Measurements from ENCODE around the gene NHLH2. TPM values are rescaled to one million over a fixed set of nuclear protein-coding genes. Genes with fewer than 3 reads are reported as not detected.

Gene NHLH2
- total and polyA plus RNA-seq, 7 donors: 0.28 TPM; not detected in 6

DNA sequence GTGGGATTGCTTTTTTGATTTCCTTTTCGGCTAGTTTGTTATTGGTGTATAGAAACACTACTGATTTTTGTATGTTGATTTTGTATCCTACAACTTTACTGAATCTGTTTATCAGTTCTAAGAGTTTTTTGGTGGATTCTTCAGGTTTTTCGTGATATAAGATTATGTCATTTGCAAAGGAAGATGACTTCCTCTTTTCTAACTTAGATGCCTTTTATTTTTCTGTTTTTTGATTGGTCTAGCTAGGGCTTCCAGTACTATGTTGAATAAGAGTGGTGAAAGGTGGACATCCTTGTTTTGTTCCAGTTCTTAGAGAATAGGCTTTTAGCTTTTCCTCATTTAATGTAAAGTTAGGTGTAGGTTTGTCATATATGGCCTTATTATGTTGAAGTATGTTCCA lies 13.1 kb upstream of the NHLH2 start:
- 42 to 61% methylated on average over 2 of the region's 2 CpGs for WGBS, 2 donors
- H3K27me3 ChIP-seq: no peaks in the 10 kb centered on the region
- no peaks in the 10 kb centered on the region for H3K9me3 ChIP-seq
- no peaks in the 10 kb centered on the region for H3K4me1 ChIP-seq
- H3K36me3 ChIP-seq: no peaks in the 10 kb centered on the region
- intact Hi-C loops (cut with DNase I): no loop called here
- DNase-seq: no peak
- TF ChIP-seq EP300 (IDR thresholded peaks at IDR 0.05): no peak
- TF ChIP-seq POLR2A (IDR thresholded peaks at IDR 0.05): no peak
- TF ChIP-seq, protein P1, sequence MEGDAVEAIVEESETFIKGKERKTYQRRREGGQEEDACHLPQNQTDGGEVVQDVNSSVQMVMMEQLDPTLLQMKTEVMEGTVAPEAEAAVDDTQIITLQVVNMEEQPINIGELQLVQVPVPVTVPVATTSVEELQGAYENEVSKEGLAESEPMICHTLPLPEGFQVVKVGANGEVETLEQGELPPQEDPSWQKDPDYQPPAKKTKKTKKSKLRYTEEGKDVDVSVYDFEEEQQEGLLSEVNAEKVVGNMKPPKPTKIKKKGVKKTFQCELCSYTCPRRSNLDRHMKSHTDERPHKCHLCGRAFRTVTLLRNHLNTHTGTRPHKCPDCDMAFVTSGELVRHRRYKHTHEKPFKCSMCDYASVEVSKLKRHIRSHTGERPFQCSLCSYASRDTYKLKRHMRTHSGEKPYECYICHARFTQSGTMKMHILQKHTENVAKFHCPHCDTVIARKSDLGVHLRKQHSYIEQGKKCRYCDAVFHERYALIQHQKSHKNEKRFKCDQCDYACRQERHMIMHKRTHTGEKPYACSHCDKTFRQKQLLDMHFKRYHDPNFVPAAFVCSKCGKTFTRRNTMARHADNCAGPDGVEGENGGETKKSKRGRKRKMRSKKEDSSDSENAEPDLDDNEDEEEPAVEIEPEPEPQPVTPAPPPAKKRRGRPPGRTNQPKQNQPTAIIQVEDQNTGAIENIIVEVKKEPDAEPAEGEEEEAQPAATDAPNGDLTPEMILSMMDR (IDR thresholded peaks at IDR 0.05): no peak
- H3K27ac ChIP-seq: no peak overlapping the region
- H3K4me3 ChIP-seq: no peak overlapping the region

DNA sequence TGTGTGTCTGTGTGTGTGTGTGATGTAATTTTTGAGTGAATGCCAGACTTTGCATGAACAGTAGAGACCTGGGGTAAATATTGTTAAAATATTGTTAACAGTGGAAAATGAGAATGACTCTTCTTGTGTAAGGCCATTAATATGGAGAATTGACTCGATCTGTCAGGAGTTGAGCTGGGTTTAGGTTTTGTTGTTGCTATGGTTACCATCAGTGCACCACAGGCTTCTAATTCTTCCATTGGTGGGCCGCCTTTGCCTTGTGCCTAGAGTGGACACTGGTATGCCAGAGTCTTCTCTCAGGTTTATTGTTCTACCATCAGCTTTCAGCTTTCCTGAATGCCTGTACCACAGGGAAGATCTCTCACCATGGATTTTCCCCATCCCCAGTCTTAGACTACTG lies 10.0 kb upstream of the NHLH2 start:
- H3K4me1 ChIP-seq: no peaks in the 10 kb centered on the region
- peaks cover 0 to 12% (median 0%) of the 10 kb centered on the region in 3 donors for H3K27me3 ChIP-seq
- H3K4me3 ChIP-seq: no peak overlapping the region
- 88% methylated on average over 2 of the region's 2 CpGs for WGBS, 2 donors
- intact Hi-C loops (cut with DNase I): no loop called here
- no peak for DNase-seq
- no peak overlapping the region for H3K27ac ChIP-seq
- no peaks in the 10 kb centered on the region for H3K36me3 ChIP-seq
- no peaks in the 10 kb centered on the region for H3K9me3 ChIP-seq
- no peak for TF ChIP-seq EP300 (IDR thresholded peaks at IDR 0.05)
- TF ChIP-seq POLR2AphosphoS5 (IDR thresholded peaks at IDR 0.05): no peak

DNA sequence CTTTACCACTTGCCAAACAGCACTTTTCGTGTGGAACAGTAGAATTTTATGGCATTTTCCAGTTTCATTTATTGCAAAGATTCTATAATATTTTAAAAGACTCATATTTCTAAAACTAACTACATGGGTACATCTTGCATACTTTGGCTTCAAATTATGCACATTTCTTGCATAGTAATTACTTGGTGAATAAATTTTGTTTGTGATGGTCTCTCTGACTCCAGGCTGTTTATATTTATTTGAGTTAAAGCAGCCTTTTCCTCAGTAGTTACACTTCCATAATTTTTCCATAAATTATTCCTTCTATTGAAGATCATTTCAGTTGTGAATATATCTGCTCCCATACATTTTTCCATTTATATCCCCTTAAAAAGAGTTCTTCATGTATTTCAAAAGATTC lies 6.9 kb upstream of the NHLH2 start:
- Histone ChIP-seq H3K27me3 (peaks cover 0 to 28% (median 0%) of the 10 kb centered on the region in 3 donors), H3K9me3 (no peaks in the 10 kb centered on the region), H3K4me1 (no peaks in the 10 kb centered on the region), H3K27ac (no peak overlapping the region), H3K4me3 (no peak overlapping the region), H3K36me3 (no peaks in the 10 kb centered on the region)
- 10 to 54% methylated on average over 1 of the region's 1 CpG for WGBS, 2 donors
- no peak for DNase-seq
- TF ChIP-seq POLR2A (IDR thresholded peaks at IDR 0.05): no peak
- TF ChIP-seq EP300 (IDR thresholded peaks at IDR 0.05): no peak
- TF ChIP-seq POLR2AphosphoS5 (IDR thresholded peaks at IDR 0.05): no peak
- TF ChIP-seq, protein P1 (IDR thresholded peaks at IDR 0.05): no peak
- intact Hi-C loops (cut with DNase I): no loop called here

DNA sequence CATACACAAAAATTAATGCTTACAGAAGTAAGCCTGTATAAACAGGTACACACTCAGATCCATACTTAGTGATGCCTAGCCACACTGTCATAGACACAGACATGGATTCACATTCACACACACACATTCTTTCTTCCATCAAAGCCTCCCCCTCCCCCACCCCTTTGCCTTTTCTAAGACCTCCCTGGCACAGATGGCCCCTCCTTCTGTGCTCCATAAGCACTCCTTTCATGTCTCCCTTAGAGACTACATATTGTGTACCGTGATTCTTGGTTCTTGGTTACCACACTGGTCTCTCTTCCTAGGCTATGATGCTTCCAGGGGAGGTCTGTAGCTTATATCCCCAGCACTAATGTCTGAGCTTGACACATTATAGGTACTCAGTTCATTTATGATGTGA lies 2.0 kb upstream of the NHLH2 start:
- Histone ChIP-seq H3K36me3 (no peaks in the 10 kb centered on the region), H3K4me3 (no peak overlapping the region), H3K27me3 (peaks cover 30 to 77% (median 36%) of the 10 kb centered on the region in 3 donors), H3K27ac (no peak overlapping the region), H3K4me1 (peaks cover 0 to 20% (median 18%) of the 10 kb centered on the region in 4 donors), H3K9me3 (no peaks in the 10 kb centered on the region)
- 64 to 78% methylated on average over 1 of the region's 1 CpG for WGBS, 2 donors
- intact Hi-C loops (cut with DNase I): no loop called here
- TF ChIP-seq EP300 (IDR thresholded peaks at IDR 0.05) (no peak), POLR2A (IDR thresholded peaks at IDR 0.05) (no peak), POLR2AphosphoS5 (IDR thresholded peaks at IDR 0.05) (no peak)
- TF ChIP-seq, protein P1 (IDR thresholded peaks at IDR 0.05): no peak
- DNase-seq: no peak

DNA sequence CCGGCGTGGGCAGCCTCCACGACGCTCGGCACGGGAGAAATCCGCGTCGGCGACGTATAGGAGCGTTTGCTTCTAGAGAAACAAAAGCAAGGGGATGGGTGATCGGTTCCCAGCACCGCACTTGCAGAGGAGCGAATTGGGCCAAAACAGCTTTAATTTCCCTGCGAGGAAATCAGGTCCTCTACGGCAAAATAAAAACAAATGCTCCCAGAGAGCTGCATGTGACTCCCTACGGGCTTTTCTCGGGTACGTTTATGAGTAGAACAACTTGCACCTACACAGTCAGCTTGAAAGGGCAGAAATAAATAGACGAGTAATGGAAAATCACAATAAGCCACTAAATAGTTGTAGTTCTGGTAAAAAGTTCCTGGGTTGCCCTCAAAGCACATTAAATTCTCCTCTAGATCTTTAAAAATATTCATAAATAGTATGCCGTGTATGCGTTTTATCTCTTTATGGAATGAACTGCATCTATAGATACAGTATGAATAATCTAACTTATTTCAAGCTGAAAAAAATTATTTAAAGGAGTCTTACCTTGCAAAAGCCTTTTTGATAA lies 1.2 kb downstream of the NHLH2 start:
- peaks cover 0 to 24% (median 23%) of the 10 kb centered on the region in 4 donors for H3K4me1 ChIP-seq
- WGBS, 2 donors: 3 to 6% methylated on average over 23 of the region's 23 CpGs
- H3K9me3 ChIP-seq: no peaks in the 10 kb centered on the region
- peaks cover 36 to 80% (median 47%) of the 10 kb centered on the region in 3 donors for H3K27me3 ChIP-seq
- H3K36me3 ChIP-seq: no peaks in the 10 kb centered on the region
- DNase-seq: no peak
- peak overlapping the region in 3 of 4 donors; percentile 19 to 39 (median 32) for H3K4me3 ChIP-seq
- intact Hi-C loops (cut with DNase I): no loop called here
- no peak overlapping the region for H3K27ac ChIP-seq
- TF ChIP-seq POLR2AphosphoS5 (IDR thresholded peaks at IDR 0.05) (no peak), EP300 (IDR thresholded peaks at IDR 0.05) (no peak), POLR2A (IDR thresholded peaks at IDR 0.05) (no peak)
- TF ChIP-seq, protein P1 (IDR thresholded peaks at IDR 0.05): no peak

All from sigmoid colon (tissue), 7 donors.